Ascending aorta (tissue), 2 donors: ENCODE results near the gene FAM118B. TPM values are rescaled to one million over a fixed set of nuclear protein-coding genes. Genes with fewer than 3 reads are reported as not detected.
"Not testable (repeated sequence)": the region's sequence is repeated elsewhere in the genome, so short reads cannot be mapped to it uniquely, and the experiment has no call there.

Source experiments
- DNase-seq, 2 donors: peaks; one replicate each; pipeline ENCODE4 v3.0.0-alpha.2; 2019; ENCODE audit warnings: low spot score in 2 of 2
- H3K27ac ChIP-seq, 2 donors: fragments of 200-600 bp; sonication (generic); one replicate each; pipeline ENCODE4 v1.5.1; 2016 to 2017; ENCODE audit warnings: mild to moderate bottlenecking in 1 of 2
- H3K27me3 ChIP-seq: fragments of 200-600 bp; sonication (generic); one replicate; pipeline ENCODE4 v1.5.1; 2017
- H3K36me3 ChIP-seq, 2 donors: fragments of 200-600 bp; sonication (generic); one replicate each; pipeline ENCODE4 v1.5.1; 2016
- H3K4me1 ChIP-seq, 2 donors: fragments of 200-600 bp; sonication (generic); one replicate each; pipeline ENCODE4 v1.5.1; 2016 to 2017; ENCODE audit warnings: mild to moderate bottlenecking in 1 of 2
- H3K4me3 ChIP-seq, 2 donors: fragments of 200-600 bp; sonication (generic); one replicate each; pipeline ENCODE4 v1.5.1; 2016 to 2017; ENCODE audit warnings: mild to moderate bottlenecking in 1 of 2
- H3K9me3 ChIP-seq, 2 donors: fragments of 200-600 bp; sonication (generic); one replicate each; pipeline ENCODE4 v1.5.1; 2016
- CTCF ChIP-seq, 3 experiments: fragments of 200-600 bp in 2 of 3; fragments of 450-650 bp in 1 of 3; sonication (generic) in 2 of 3; IDR thresholded peaks; one replicate each; pipeline ENCODE4 v1.5.1; 2016 to 2019; ENCODE audit warnings: antibody characterized with exemption in 3 of 3, mild to moderate bottlenecking in 1 of 3, moderate library complexity in 1 of 3
- intact Hi-C: fragments of 100-400 bp; cut with DNase I; formaldehyde crosslinking; loops from one replicate; pipeline ENCODE4 v1.15.1; 2023
- total RNA-seq: library from RNA; depleted of rRNA; stranded (reverse); fragments of >200 nt; gene quantifications from one replicate; pipeline ENCODE4 v1.1.0, GENCODE V29; 2016

The FAM118B gene
- total RNA-seq, 1 donor from 2014 or later, result 14.0 TPM

- Histone ChIP-seq H3K4me3 (no peak overlapping the region), H3K9me3 (no peaks in the 10 kb centered on the region), H3K4me1 (no peaks in the 10 kb centered on the region), H3K36me3 (peaks cover 6 to 29% of the 10 kb centered on the region in 2 donors), H3K27ac (no peak overlapping the region), H3K27me3 (no peaks in the 10 kb centered on the region)
- intact Hi-C loops, result no loop called here
- DNase-seq, result no peak
- no peak for TF ChIP-seq CTCF (IDR thresholded peaks at IDR 0.05)
Observed at GRCh38 chr11:126233391-126233790, 21.8 kb downstream of the FAM118B start.

GRCh38 chr11:126246636-126247035, 35.1 kb downstream of the FAM118B start:
- Histone ChIP-seq H3K27ac (no peak overlapping the region), H3K9me3 (no peaks in the 10 kb centered on the region), H3K27me3 (no peaks in the 10 kb centered on the region), H3K4me1 (no peaks in the 10 kb centered on the region), H3K4me3 (no peak overlapping the region), H3K36me3 (peaks cover 14 to 21% of the 10 kb centered on the region in 2 donors)
- DNase-seq, result no peak
- TF ChIP-seq CTCF (IDR thresholded peaks at IDR 0.05), result no peak
- intact Hi-C loops, result no loop called here

GRCh38 chr11:126253265-126253664, 41.7 kb downstream of the FAM118B start:
- H3K27ac ChIP-seq, result no peak overlapping the region
- DNase-seq, result no peak
- H3K36me3 ChIP-seq, result peaks cover 4 to 16% of the 10 kb centered on the region in 2 donors
- no peaks in the 10 kb centered on the region for H3K4me1 ChIP-seq
- TF ChIP-seq CTCF (IDR thresholded peaks at IDR 0.05), result no peak
- H3K4me3 ChIP-seq, result no peak overlapping the region
- no peaks in the 10 kb centered on the region for H3K27me3 ChIP-seq
- intact Hi-C loops, result no loop called here
- no peaks in the 10 kb centered on the region for H3K9me3 ChIP-seq

- no peak overlapping the region for H3K4me3 ChIP-seq
- no peak overlapping the region for H3K27ac ChIP-seq
- peaks cover 4 to 16% of the 10 kb centered on the region in 2 donors for H3K36me3 ChIP-seq
- DNase-seq, result no peak
- no peaks in the 10 kb centered on the region for H3K27me3 ChIP-seq
- no peaks in the 10 kb centered on the region for H3K4me1 ChIP-seq
- intact Hi-C loops, result no loop called here
- no peak for TF ChIP-seq CTCF (IDR thresholded peaks at IDR 0.05)
- H3K9me3 ChIP-seq, result no peaks in the 10 kb centered on the region
Observed at GRCh38 chr11:126254819-126255218, 43.2 kb downstream of the FAM118B start.

GRCh38 chr11:126255507-126255906, 43.9 kb downstream of the FAM118B start:
- H3K27me3 ChIP-seq, H3K4me3 ChIP-seq, H3K4me1 ChIP-seq, DNase-seq, H3K9me3 ChIP-seq, H3K27ac ChIP-seq, intact Hi-C loops: not testable (repeated sequence)
- H3K36me3 ChIP-seq, result peaks cover 4 to 16% of the 10 kb centered on the region in 2 donors

- intact Hi-C loops, result no loop called here
- Histone ChIP-seq H3K4me1 (no peaks in the 10 kb centered on the region), H3K27me3 (no peaks in the 10 kb centered on the region), H3K9me3 (no peaks in the 10 kb centered on the region), H3K36me3 (peaks cover 4 to 16% of the 10 kb centered on the region in 2 donors), H3K27ac (no peak overlapping the region), H3K4me3 (no peak overlapping the region)
- DNase-seq, result no peak
- no peak for TF ChIP-seq CTCF (IDR thresholded peaks at IDR 0.05)
Observed at GRCh38 chr11:126256216-126256615, 44.6 kb downstream of the FAM118B start.
